Measurements from ENCODE around the gene NTRK2. TPM values are rescaled to one million over a fixed set of nuclear protein-coding genes. Genes with fewer than 3 reads are reported as not detected.

Gene NTRK2
- total RNA-seq, 1 donor, result not detected

GRCh38 chr9:84947412-84947972 lies 278.0 kb downstream of the NTRK2 start:
- no peak for DNase-seq (ENCODE audit: low read depth)
- TF ChIP-seq CTCF (IDR thresholded peaks at IDR 0.05; ENCODE audit: insufficient read depth, low read depth, low read length), result no peak
- no peak overlapping the region for H3K4me3 ChIP-seq (ENCODE audit: low read depth, low read length)

- no peak for DNase-seq (ENCODE audit: low read depth)
- no peak for TF ChIP-seq CTCF (IDR thresholded peaks at IDR 0.05; ENCODE audit: insufficient read depth, low read depth, low read length)
- H3K4me3 ChIP-seq (ENCODE audit: low read depth, low read length), result no peak overlapping the region
These were observed 279.7 kb downstream of the NTRK2 start for GRCh38 chr9:84949258-84949657.

GRCh38 chr9:84949971-84950370 lies 280.4 kb downstream of the NTRK2 start:
- H3K4me3 ChIP-seq (ENCODE audit: low read depth, low read length), result no peak overlapping the region
- no peak for TF ChIP-seq CTCF (IDR thresholded peaks at IDR 0.05; ENCODE audit: insufficient read depth, low read depth, low read length)
- no peak for DNase-seq (ENCODE audit: low read depth)

- H3K4me3 ChIP-seq (ENCODE audit: low read depth, low read length), result no peak overlapping the region
- no peak for TF ChIP-seq CTCF (IDR thresholded peaks at IDR 0.05; ENCODE audit: insufficient read depth, low read depth, low read length)
- no peak for DNase-seq (ENCODE audit: low read depth)
These were observed 281.6 kb downstream of the NTRK2 start for GRCh38 chr9:84950879-84951811.

- TF ChIP-seq CTCF (IDR thresholded peaks at IDR 0.05; ENCODE audit: insufficient read depth, low read depth, low read length), result no peak
- H3K4me3 ChIP-seq (ENCODE audit: low read depth, low read length), result no peak overlapping the region
- DNase-seq (ENCODE audit: low read depth), result no peak
These were observed 283.8 kb downstream of the NTRK2 start for GRCh38 chr9:84953252-84953773.

- peak; percentile 48 for TF ChIP-seq CTCF (IDR thresholded peaks at IDR 0.05; ENCODE audit: insufficient read depth, low read depth, low read length)
- no peak overlapping the region for H3K4me3 ChIP-seq (ENCODE audit: low read depth, low read length)
- peak; percentile 5 for DNase-seq (ENCODE audit: low read depth)
These were observed 284.5 kb downstream of the NTRK2 start for GRCh38 chr9:84953797-84954705.
